HG03378 (cell line): Measurements from ENCODE around the gene STATH.
A peak's percentile ranks its signal among the peaks of the same experiment; 100 is the strongest.
"Not testable (repeated sequence)": the region's sequence is repeated elsewhere in the genome, so short reads cannot be mapped to it uniquely, and the experiment has no call there.

Source experiments
- ATAC-seq: cut with Tn5 transposase; IDR thresholded peaks from one replicate; pipeline ENCODE4 v1.9.1; 2021; ENCODE audit warnings: mild to moderate bottlenecking, moderate library complexity; ENCODE audit not compliant: unreplicated experiment

STATH gene, protein sequence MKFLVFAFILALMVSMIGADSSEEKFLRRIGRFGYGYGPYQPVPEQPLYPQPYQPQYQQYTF

DNA sequence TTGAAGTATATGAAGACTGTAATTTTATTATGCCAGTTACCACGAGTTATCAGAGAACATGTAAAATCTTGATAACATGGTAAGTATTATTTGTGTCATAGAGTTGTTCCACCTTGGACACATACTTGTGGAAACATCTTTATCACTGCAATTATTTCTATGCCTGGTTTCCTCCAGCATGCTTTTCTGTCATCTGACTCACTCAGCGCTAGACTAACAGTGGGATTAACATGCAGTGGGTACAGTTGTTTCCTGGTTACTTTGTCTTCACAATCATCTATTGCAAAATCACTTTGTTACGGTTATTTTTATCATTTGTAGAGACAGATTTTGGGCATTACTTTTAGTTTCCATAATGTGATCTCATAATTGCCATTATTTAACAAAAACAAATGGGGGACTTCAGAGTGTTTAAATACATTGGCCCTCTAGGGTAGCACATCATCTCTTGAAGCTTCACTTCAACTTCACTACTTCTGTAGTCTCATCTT is at the start of gene STATH:
Gene STATH (plus strand): TSS at position 441 of the 491 bp plus-strand sequence. CDS start 2,472 bp downstream, outside the sequence.
- no peak for ATAC-seq

DNA sequence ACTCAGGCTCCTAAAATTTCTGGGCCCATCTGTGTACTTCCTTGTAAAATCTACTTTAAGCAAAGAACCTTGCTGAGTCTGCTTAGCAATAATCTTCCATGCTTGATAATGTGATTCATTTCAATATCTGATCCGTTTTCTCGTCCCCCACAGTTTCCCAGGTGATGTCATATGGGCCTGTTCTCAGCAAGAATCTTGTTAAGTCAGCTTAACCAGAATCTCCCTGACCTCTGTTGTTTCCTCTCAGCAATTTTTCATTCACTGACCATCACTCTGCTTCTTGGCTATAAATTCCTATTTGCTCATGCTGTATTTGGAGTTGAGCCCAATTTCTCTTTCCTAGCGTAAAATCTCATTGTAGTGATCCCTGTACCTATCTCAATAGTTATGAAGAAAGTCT is 44.2 kb upstream of the STATH start:
- ATAC-seq, result no peak

DNA sequence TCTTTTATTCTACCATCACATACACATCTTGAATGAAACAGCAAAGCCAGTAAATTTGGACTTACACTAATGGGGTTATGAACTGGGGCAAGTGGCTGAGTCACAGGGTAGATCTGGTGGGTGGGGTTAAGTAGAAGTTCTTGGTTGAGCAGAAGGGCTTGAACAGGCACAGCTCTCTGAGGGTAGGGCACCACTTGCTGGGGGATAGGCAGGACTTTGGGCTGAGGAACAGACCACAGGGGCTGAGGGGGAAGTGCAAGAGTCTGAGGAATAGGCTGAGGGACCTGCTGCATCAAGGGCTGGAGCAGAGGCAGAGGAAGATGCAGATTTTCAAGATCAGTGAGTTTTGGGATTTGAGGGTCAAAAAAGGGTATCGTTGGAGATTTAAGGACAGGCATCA is 38.6 kb upstream of the STATH start:
- ATAC-seq, result no peak

DNA sequence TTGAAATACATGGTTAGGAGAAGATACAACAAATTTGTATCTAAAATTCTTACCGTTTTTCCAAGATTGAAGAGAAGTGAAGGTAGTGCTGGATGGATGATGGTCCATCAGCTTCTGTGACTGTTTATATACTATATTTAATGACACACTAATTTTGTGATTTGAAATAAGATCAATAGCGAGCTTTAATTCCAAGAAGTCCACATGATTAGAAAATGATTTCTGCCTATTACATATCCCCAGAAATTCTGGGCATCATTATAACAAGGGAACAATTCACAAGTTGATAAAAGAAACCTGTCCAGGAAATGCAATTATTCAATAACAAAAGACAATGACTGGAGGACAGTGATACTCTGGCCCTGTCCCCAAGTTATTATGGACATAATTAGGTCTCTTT is 30.1 kb upstream of the STATH start, which contains the start of gene CSN2:
Gene CSN2 (minus strand): TSS at position 101 of the 400 bp plus-strand sequence. CDS start 4,733 bp downstream, outside the sequence.
- no peak for ATAC-seq

DNA sequence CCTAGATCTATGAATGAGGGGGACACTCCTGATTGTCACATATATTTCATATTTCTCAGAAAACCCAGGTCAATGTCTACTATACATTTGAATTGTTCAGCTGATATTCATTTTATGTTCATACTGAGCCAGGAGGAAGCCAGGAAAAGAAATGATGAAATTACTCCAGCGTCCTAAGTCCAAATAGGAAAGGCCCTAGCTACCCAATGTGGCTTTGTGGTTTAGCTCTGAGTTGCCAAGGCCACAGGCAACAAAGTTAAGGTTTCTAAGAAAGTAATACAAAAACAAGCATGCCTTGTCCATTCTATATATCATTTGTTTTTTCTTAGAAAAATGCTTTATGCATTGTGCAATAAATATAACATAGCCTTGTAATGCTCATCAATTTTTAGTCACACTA is 25.7 kb upstream of the STATH start:
- no peak for ATAC-seq

DNA sequence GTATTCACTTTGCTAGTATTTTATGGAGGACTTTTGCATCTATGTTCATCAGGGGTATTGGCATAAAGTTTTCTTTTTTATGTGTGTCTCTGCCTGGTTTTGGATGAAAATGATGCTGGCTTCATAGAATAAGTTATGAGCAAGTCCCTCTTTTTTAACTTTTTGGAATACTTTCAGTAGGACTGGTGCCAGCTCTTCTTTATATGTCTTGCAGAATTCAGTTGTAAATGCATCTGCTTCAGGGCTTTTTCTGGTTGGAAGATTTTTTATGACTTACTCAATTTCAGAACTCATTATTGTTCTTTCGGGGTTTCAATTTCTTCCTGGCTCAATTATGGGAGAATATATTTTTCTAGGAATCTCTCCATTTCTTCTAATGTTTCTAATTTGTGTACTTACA is 21.1 kb upstream of the STATH start:
- no peak for ATAC-seq

DNA sequence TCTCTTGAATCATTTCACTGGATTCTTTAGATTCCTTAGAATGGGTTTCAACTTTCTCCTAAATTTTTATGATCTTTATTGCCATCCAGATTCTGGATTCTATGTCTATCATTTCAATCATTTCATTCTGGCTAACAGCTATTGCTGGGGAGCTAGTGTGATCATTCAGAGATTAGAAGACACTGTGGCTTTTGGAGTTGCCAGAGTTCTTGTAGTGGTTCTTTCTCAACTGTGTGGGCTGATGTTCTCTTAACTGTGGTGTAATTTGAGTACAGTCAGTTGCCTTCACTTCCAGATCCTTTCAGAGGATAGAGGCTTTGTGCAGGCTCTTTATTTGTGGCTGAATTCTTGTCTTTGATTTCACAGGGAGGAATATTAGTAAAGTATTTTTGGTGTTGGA is 18.2 kb upstream of the STATH start:
- no peak for ATAC-seq

DNA sequence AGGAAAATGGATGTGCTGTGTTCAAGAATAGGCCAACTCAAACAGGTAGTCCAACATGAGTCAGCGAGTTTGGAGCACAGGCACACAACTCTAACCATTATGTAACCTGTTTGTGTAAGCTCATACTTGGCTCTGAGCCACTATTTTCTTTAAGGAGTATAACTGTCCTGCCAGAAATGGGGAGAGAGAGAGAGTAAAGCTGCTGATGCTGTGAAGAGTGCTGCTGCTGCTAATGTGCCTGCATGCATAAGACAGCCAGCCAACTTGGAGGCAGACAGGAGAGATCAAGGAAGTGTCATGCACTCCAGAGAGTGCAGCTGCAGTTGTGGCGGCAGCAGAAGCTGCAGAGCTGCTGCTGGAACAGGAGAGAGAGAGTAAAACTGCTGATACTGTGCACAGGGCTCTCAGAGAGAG is 11.7 kb upstream of the STATH start:
- ATAC-seq, result no peak

DNA sequence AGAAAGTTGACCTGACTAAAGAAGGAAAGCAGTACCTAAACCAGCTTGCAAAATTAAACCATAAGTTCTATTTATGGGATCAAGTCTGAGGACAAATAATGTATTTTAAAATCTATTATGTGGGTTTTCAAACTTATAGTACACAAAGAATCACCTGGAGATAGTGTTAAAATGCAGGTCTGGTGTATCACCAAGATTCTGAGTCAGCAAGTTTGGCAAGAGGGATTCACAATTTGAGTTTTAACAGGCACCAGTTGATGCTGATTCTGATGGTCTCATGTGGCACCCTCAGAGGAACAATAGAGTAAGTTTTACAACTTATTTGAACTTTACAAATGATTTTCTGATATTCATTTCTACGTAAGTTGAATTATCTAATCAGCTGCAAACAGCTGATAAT is 9.1 kb upstream of the STATH start:
- ATAC-seq, result no peak

DNA sequence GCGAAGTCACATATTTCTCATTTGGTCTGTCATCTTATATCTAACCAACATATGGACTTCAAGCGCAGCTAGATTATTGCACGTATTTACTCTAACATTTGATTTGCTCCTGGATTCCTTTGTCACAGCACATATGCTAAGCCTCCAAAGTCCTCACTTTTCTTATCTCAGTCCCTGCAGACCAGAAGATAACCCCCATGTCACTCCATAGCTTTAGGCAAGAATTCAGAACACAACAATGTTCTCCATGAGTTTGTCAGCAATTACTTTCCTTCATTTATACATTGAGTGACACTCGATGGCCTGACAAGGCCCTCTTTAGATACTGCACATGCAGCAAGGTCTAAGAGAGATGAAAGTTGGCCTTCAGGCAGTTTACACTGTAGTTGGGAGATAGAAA is 4.8 kb upstream of the STATH start:
- no peak for ATAC-seq

DNA sequence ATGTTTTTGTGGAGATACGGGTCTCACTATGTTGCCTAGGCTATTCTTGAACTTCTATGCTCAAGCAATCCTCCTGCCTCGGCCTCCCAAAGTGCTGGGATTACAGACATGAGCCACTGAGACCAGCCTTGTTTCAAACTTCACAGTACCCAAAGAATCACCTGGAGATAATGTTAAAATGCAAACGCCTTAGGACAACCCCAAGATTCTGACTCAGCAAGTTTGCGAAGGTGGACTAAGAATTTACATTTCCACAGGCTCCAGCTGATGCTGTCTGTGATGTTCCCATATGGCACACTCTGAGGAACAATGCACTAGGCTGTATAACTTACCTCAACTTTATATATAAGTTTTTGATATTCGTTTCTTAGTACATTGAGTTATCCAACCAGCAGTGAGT is 984 bp upstream of the STATH start:
- no peak for ATAC-seq

DNA sequence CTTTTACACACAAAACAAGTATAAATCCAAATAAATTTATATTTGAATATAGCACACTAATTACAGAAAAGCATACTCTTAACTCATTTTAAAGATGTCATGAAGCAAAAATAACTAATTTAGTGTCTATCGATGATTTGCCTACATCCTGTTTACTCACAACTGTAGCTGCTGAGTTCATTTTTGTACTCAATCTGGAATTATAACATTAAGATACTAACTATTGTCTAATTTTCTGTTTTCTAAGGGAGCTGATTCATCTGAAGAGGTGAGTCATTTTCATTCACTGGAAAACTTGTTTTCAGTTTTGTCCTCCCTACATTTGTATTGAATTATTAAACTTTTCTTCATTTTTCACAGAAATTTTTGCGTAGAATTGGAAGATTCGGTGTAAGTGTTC is 3.7 kb downstream of the STATH start:
- ATAC-seq, result peak; percentile 47

DNA sequence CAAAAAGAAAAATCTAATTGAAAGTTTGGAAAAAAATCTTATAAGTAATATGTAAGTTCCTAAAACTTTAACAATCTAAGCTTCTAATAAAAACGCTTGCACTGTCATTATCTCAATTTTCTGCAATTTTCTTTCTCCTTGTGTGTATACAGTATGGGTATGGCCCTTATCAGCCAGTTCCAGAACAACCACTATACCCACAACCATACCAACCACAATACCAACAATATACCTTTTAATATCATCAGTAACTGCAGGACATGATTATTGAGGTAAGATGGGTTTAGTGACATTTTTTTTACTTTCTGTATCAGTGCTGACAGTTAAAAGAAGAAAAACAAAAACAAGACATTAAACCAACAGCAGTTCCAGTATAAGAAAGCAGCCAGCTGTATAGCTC is 4.9 kb downstream of the STATH start:
- no peak for ATAC-seq

DNA sequence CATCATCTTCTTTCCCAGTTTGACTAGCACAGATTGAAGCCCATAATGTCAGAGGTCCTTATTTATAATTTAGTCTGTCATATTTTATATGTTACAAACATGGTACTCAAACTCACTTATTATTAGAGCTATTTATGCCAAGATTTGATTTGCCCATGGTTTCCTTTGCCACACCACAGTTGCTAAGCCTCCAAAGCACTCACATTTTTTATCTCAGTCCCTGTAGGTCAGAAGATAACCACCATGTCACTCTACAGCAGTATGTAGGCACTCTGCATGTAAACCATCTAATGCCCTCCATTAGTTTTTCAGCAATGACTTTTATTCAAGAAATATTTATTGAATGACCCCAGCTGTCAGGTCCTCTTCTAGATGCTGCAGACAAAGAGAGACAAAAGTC is 6.7 kb downstream of the STATH start:
- ATAC-seq, result no peak

DNA sequence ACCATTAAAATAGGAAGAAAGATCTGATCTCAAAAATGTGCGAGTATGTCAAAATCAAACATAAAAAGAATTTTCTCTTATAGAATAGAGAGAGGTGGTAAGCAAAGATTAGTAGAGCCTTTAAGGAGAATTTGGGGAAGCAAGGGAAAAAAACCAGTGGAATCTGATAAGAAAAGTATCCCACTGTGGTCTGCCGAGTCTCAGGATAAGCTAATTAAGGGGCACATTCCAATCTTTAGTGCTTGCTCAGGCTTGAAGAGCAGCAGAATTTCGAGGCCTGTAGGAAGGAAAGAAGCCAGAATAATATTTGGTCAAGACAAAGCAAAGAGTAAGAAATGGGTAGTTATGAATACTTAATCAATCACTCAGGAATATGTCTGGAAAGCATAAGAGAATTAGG is 13.0 kb downstream of the STATH start:
- no peak for ATAC-seq

DNA sequence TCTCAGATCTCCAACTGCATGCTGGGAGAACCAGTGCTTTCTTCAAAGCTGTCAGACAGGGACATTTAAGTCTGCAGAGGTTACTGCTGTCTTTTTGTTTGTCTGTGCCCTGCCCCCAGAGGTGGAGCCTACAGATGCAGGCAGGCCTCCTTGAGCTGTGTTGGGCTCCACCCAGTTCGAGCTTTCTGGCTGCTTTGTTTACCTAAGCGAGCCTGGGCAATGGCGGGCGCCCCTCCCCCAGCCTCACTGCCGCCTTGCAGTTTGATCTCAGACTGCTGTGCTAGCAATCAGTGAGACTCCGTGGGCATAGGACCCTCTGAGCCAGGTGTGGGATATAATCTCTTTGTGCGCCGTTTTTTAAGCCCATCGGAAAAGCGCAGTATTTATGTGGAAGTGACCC is 23.2 kb downstream of the STATH start:
- not testable (repeated sequence) for ATAC-seq

DNA sequence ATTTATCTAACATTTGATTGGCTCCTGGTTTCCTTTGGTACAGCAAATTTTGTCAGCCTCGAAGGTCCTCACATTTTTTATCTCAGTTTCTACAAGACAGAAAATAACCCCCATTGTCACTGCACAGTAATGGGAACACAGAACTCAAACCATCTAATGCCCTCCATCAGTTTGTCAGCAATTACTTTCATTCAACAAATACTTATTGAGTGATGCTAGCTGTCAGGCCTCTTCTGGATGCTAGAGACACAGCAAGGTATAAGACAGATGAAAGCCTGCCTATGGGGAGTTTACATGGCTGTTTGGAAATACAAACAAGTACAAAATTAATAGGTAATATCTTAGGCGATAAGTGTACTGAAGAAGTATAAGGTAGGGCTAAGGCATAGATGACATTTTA is 27.5 kb downstream of the STATH start:
- no peak for ATAC-seq

DNA sequence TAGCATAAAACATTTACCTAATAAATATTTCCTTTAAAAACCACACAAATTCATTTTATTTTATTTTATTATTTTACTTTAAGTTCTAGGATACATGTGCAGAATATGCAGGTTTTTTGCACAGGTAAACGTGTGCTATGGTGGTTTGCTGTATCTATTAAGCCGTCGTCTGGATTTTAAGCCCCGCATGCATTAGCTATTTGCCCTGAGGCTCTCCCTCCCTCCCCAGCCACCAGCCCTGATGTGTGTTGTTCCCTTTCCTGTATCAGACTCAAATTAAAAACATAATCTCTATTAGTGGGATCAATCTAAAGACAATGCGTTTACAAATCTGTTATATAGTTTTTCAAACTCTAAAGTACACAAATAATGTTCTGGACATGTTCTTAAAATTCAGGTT is 31.2 kb downstream of the STATH start:
- no peak for ATAC-seq

DNA sequence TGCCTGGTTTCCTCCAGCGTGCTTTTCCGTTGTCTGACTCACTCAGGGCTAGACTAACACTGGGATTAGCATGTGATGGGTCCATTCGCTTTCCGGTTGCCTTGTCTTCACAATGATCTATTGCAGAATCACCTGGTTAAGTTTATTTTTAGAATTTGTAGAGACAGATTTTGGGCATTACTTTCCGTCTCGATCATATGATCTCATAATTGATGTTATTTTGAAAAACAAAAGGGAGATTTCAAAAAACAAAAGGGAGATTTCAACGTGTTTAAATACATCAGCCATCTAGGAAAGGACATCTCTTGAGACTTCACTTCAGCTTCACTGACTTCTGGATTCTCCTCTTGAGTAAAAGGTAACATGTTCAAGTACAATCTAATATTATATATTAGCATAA is 32.4 kb downstream of the STATH start, which contains the start of gene HTN3:
Gene HTN3 (plus strand): TSS at position 301 of the 400 bp plus-strand sequence. CDS start 2,282 bp downstream, outside the sequence.
- not testable (repeated sequence) for ATAC-seq

DNA sequence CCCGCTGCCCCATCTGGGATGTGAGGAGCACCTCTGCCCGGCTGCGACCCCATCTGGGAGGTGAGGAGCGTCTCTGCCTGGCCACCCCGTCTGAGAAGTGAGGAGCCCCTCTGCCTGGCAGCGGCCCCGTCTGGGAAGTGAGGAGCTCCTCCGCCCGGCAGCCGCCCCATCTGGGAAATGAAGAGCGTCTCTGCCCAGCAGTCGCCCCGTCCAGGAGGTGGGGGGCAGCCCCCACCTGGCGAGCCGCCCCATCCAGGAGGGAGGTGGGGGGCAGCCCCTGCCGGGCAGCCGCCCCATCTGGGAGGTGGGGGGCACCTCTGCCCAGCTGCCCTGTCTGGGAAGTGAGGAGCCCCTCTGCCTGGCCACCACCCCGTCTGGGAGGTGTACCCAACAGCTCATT is 41.8 kb downstream of the STATH start:
- ATAC-seq, result not testable (repeated sequence)

DNA sequence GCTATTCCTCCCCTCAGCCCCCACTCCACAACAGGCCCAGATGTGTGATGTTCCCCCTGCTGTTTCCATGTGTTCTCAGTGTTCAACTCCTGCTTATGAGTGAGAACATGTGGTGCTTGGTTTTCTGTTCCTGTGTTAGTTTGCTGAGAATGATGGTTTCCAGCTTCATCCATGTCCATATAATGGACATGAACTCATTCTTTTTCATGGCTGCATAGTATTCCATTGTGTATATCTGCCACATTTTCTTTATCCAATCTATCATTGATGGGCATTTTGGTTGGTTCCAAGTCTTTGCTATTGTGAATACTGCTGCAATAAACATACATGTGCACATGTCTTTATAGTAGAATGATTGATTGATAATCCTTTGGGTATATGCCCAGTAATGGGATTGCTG is 44.2 kb downstream of the STATH start:
- not testable (repeated sequence) for ATAC-seq

DNA sequence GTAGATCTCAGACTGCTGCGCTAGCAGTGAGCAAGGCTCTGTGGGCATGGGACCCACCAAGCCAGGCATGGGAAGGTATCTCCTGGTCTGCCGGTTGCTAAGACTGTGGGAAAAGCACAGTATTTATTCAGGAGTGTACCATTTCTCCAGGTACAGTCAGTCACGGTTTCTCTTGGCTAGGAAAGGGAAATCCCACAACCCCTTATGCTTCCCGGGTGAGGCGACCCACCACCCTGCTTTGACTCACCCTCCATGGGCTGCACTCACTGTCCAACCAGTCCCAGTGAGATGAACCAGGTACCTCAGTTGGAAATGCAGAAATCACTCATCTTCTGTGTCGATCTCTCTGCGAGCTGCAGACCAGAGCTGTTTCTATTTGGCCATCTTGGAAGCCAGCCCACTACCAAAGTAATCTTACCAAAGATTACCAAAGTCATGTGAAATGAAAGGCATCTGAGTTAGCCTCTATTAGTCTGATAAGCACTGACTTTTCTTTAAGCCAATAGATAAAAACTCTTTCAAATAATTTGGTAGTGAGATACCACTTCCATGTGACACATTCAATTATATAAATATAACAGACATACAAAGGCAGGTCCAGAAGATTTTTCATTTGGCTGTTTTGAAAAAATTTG is 46.0 kb downstream of the STATH start:
- no peak for ATAC-seq

DNA sequence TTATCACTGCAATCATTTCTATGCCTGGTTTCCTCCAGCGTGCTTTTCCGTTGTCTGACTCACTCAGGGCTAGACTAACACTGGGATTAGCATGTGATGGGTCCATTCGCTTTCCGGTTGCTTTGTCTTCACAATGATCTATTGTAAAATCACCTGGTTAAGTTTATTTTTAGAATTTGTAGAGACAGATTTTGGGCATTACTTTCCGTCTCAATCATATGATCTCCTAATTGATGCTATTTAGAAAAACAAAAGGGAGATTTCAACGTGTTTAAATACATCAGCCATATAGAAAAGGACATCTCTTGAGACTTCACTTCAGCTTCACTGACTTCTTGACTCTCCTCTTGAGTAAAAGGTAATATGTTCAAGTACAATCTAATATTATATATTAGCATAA is 54.4 kb downstream of the STATH start, which contains the start of gene HTN1:
Gene HTN1 (plus strand): TSS at position 301 of the 400 bp plus-strand sequence. CDS start 2,639 bp downstream, outside the sequence.
- ATAC-seq, result not testable (repeated sequence)
